22Rv1 (cell line): ENCODE data around the gene NUDT5.

Experiments used
- H3K27ac ChIP-seq: fragments of 450-650 bp; 2 replicates; pipeline ENCODE4 v1.5.1; 2017
- ZFX ChIP-seq: fragments of 450-650 bp; IDR thresholded peaks from 2 replicates; pipeline ENCODE4 v1.6.1; 2017; ENCODE audit warnings: antibody characterized with exemption, borderline replicate concordance
- TF ChIP-seq, protein P1 (sequence below): fragments of 450-650 bp; IDR thresholded peaks from 2 replicates; pipeline ENCODE4 v1.5.1; 2017; ENCODE audit warnings: mild to moderate bottlenecking

The NUDT5 gene

DNA sequence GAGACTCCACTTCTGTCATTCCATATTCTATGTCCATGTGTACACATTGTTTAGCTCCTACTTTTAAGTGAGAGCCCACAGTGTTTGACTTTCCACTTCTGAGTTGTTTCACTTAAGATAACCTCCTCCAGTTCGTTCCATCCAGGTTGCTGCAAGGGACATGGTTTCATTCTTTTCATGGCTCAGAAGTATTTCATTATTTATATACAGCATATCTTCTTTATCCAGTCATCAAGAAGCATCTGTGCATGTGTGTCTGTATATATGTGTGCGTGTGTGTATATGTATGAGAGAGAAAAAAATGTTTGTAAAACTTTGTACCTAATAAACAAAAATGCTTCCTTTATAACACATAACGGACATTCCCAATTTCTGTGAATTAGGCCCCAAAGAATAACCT is 60.1 kb downstream of the NUDT5 start:
- TF ChIP-seq, protein P1, sequence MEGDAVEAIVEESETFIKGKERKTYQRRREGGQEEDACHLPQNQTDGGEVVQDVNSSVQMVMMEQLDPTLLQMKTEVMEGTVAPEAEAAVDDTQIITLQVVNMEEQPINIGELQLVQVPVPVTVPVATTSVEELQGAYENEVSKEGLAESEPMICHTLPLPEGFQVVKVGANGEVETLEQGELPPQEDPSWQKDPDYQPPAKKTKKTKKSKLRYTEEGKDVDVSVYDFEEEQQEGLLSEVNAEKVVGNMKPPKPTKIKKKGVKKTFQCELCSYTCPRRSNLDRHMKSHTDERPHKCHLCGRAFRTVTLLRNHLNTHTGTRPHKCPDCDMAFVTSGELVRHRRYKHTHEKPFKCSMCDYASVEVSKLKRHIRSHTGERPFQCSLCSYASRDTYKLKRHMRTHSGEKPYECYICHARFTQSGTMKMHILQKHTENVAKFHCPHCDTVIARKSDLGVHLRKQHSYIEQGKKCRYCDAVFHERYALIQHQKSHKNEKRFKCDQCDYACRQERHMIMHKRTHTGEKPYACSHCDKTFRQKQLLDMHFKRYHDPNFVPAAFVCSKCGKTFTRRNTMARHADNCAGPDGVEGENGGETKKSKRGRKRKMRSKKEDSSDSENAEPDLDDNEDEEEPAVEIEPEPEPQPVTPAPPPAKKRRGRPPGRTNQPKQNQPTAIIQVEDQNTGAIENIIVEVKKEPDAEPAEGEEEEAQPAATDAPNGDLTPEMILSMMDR: no peak
- TF ChIP-seq ZFX: no peak
- H3K27ac ChIP-seq: no peak overlapping the region

DNA sequence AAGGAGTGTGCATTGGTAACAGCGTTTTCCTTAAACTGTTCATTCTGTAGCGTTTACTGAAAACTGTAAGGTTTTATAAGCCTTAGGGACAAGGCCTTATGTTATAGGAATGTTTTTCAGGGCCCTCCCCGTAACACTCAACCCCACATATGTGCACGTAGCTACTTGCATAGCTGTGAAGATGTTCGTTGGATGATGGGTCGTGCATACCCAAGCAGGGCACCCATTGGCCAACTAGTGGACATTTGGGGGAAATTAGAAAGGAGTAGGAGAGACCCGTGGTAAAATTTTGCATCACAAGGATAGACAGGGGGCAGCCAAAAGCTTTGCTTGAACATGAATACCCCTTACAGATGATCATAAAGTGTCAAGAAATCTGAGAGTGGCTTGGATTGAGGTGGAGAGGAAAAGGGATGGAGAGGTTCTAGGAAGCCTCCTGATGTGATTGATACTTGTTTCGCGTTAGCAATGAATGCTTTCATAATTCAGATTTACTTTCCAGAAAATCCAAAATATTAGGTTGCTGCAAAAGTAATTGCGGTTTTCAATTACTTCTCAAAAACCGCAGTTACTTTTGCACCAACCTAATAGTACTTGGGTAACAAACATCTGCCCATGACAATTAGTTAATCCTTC is 65.3 kb downstream of the NUDT5 start:
- peak overlapping the region; percentile 94 for H3K27ac ChIP-seq
- TF ChIP-seq, protein P1: peak; percentile 67
- TF ChIP-seq ZFX: no peak

DNA sequence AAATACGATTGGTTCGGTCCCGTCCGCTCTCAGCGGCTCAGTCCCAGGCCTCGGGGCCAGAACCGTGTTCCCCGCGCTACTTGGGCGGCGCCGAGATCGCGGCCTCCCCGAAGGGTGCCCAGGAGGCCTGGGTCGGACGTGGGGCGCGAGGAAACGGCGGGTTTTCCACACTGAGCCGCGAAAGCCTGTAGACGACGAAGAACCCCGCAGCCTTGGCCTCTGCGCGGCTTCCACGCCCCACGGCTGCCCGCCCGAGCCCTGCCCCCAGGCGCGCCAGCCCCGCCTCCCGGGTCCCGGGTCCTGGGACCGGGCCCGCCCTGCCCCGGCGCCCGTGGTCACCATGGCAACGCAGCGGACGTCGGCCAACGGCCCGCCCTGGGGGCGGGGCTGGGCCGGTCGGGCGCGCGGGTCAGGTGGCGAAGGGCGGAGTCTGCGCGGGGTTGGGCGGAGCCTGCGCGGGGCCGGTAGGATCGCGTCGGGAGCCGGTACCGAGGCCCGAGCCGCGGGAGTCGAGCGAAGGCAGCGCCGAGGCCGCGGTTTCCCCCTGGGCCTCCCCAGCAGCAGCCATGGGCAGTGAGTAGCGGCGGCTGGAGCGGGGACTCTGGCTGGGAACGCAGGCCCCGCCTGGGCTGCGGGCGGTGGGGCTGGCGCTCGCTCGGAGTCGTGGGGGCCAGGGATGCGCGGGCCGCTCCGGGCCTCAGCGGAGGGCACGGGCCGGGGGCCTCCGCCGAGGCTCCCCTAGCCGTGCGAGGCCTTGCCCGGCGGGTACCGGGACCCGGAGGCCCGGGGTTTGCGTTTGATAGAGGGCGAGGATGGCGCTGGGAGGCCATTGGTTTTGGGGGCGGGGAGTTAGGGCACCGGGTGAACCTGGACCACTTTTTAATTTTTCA is 66.2 kb downstream of the NUDT5 start, which contains the start of gene SEC61A2:
Gene SEC61A2 (plus strand): TSS at position 456 of the 890 bp plus-strand sequence. CDS start 111 bp downstream, at position 567.
- H3K27ac ChIP-seq: peak within 1 kb of the TSS; percentile 94
- TF ChIP-seq ZFX: no peak
- TF ChIP-seq, protein P1: no peak

DNA sequence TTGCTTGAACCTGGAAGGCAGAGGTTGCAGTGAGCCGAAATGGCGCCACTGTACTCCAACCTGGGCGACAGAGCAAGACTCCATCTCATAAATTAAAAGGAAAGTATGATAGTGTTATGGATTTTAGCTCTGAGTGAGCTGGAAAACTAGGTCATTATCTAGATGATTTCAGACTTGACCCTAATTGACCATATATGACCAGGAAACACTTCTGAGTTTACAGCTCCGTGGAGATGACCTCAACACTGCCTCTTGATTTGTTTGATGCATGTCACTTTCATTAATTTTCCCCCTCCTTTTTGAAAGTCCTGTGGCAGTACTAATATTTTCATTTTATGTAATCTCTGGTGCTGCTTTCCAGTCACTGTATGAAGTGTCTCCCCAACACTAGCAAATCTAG is 74.0 kb downstream of the NUDT5 start:
- TF ChIP-seq, protein P1: no peak
- TF ChIP-seq ZFX: no peak
- H3K27ac ChIP-seq: no peak overlapping the region
